ENCODE results near the gene MED12L.

DNA sequence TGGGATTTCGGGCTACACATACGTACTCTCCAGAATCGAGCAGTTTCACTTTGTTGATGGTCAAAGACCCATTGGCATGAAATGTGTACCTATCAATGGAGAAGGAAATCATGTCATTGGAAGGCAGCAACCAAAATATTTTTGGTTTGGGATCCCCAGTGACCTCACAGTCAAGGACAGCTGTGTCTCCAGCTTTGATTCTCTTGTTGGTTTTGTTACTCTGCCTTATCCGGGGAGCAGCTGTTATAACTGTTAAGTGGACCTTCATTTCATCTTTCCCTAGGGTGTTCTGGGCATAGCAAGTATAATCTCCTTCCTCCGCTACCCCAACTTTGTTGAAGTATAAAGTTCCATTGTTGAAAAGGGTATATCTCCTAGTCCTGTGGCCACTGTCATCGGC is 352.4 kb downstream of the MED12L start:
- TF ChIP-seq, protein P1, sequence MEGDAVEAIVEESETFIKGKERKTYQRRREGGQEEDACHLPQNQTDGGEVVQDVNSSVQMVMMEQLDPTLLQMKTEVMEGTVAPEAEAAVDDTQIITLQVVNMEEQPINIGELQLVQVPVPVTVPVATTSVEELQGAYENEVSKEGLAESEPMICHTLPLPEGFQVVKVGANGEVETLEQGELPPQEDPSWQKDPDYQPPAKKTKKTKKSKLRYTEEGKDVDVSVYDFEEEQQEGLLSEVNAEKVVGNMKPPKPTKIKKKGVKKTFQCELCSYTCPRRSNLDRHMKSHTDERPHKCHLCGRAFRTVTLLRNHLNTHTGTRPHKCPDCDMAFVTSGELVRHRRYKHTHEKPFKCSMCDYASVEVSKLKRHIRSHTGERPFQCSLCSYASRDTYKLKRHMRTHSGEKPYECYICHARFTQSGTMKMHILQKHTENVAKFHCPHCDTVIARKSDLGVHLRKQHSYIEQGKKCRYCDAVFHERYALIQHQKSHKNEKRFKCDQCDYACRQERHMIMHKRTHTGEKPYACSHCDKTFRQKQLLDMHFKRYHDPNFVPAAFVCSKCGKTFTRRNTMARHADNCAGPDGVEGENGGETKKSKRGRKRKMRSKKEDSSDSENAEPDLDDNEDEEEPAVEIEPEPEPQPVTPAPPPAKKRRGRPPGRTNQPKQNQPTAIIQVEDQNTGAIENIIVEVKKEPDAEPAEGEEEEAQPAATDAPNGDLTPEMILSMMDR (IDR thresholded peaks at IDR 0.05; ENCODE audit: low read length) = no peak
- TF ChIP-seq EZH2 (IDR thresholded peaks at IDR 0.05; ENCODE audit: borderline replicate concordance, low read length) = no peak
